Measurements from ENCODE around the gene KIAA0040. TPM values are rescaled to one million over a fixed set of nuclear protein-coding genes. Genes with fewer than 3 reads are reported as not detected.

The KIAA0040 gene
- total RNA-seq, 4 donors from 2014 or later: 13.4 to 21.6 (median 19.8) TPM

- DNase-seq (ENCODE audit: low spot score in 2 of 2): no peak
- Histone ChIP-seq H3K36me3 (no peaks in the 10 kb centered on the region), H3K4me3 (no peak overlapping the region), H3K4me1 (peaks cover 52% of the 10 kb centered on the region), H3K9me3 (no peaks in the 10 kb centered on the region), H3K27me3 (peaks cover 3% of the 10 kb centered on the region), H3K27ac (no peak overlapping the region)
- TF ChIP-seq POLR2A (IDR thresholded peaks at IDR 0.05) (no peak), EP300 (IDR thresholded peaks at IDR 0.05) (no peak), CTCF (IDR thresholded peaks at IDR 0.05) (no peak), POLR2AphosphoS5 (IDR thresholded peaks at IDR 0.05) (no peak)
These were observed 5.8 kb upstream of the KIAA0040 start for GRCh38 chr1:175198332-175198731.

GRCh38 chr1:175197531-175197930, 5.0 kb upstream of the KIAA0040 start:
- Histone ChIP-seq H3K36me3 (no peaks in the 10 kb centered on the region), H3K27ac (no peak overlapping the region), H3K4me1 (peaks cover 56% of the 10 kb centered on the region), H3K4me3 (no peak overlapping the region), H3K9me3 (no peaks in the 10 kb centered on the region), H3K27me3 (peaks cover 3% of the 10 kb centered on the region)
- DNase-seq (ENCODE audit: low spot score in 2 of 2): no peak
- TF ChIP-seq POLR2A (IDR thresholded peaks at IDR 0.05): no peak
- no peak for TF ChIP-seq EP300 (IDR thresholded peaks at IDR 0.05)
- TF ChIP-seq POLR2AphosphoS5 (IDR thresholded peaks at IDR 0.05): no peak
- no peak for TF ChIP-seq CTCF (IDR thresholded peaks at IDR 0.05)
- 32% methylated on average over 2 of the region's 2 CpGs for WGBS

GRCh38 chr1:175195798-175196197, 3.2 kb upstream of the KIAA0040 start:
- Histone ChIP-seq H3K4me1 (peaks cover 59% of the 10 kb centered on the region), H3K4me3 (no peak overlapping the region), H3K27ac (no peak overlapping the region), H3K27me3 (peaks cover 3% of the 10 kb centered on the region), H3K36me3 (no peaks in the 10 kb centered on the region), H3K9me3 (no peaks in the 10 kb centered on the region)
- 39% methylated on average over 3 of the region's 3 CpGs for WGBS
- no peak for DNase-seq (ENCODE audit: low spot score in 2 of 2)
- TF ChIP-seq POLR2A (IDR thresholded peaks at IDR 0.05) (no peak), CTCF (IDR thresholded peaks at IDR 0.05) (no peak), EP300 (IDR thresholded peaks at IDR 0.05) (no peak), POLR2AphosphoS5 (IDR thresholded peaks at IDR 0.05) (no peak)

GRCh38 chr1:175195281-175195680, 2.7 kb upstream of the KIAA0040 start:
- 0% methylated on average over 1 of the region's 1 CpG for WGBS
- DNase-seq (ENCODE audit: low spot score in 2 of 2): no peak
- Histone ChIP-seq H3K4me1 (peaks cover 59% of the 10 kb centered on the region), H3K27ac (no peak overlapping the region), H3K27me3 (peaks cover 3% of the 10 kb centered on the region), H3K36me3 (no peaks in the 10 kb centered on the region), H3K9me3 (no peaks in the 10 kb centered on the region), H3K4me3 (no peak overlapping the region)
- TF ChIP-seq EP300 (IDR thresholded peaks at IDR 0.05): no peak
- no peak for TF ChIP-seq POLR2AphosphoS5 (IDR thresholded peaks at IDR 0.05)
- no peak for TF ChIP-seq POLR2A (IDR thresholded peaks at IDR 0.05)
- no peak for TF ChIP-seq CTCF (IDR thresholded peaks at IDR 0.05)

- peak overlapping the region; percentile 55 for H3K4me3 ChIP-seq
- H3K9me3 ChIP-seq: no peaks in the 10 kb centered on the region
- no peaks in the 10 kb centered on the region for H3K36me3 ChIP-seq
- H3K27me3 ChIP-seq: peaks cover 3% of the 10 kb centered on the region
- DNase-seq (ENCODE audit: low spot score in 2 of 2): no peak
- H3K4me1 ChIP-seq: peaks cover 73% of the 10 kb centered on the region
- TF ChIP-seq CTCF (IDR thresholded peaks at IDR 0.05) (no peak), POLR2A (IDR thresholded peaks at IDR 0.05) (no peak), POLR2AphosphoS5 (IDR thresholded peaks at IDR 0.05) (no peak), EP300 (IDR thresholded peaks at IDR 0.05) (no peak)
- H3K27ac ChIP-seq: peak overlapping the region; percentile 62
- 51% methylated on average over 3 of the region's 4 CpGs for WGBS
These were observed 943 bp upstream of the KIAA0040 start for GRCh38 chr1:175193527-175193910.
